Glutamatergic neuron (in vitro differentiated cells): ENCODE measurements around the gene SHB. TPM values are rescaled to one million over a fixed set of nuclear protein-coding genes. Genes with fewer than 3 reads are reported as not detected.

Experiments
- DNase-seq: peaks from one replicate; pipeline ENCODE4 v3.0.0; 2022
- H3K27ac Mint-ChIP-seq: one replicate; pipeline ENCODE4 v1.8.0; 2020; ENCODE audit warnings: mild to moderate bottlenecking, mixed read lengths, inconsistent platforms; ENCODE audit not compliant: unreplicated experiment
- H3K27me3 Mint-ChIP-seq: one replicate; pipeline ENCODE4 v1.8.0; 2020; ENCODE audit warnings: mild to moderate bottlenecking, moderate library complexity, mixed read lengths, inconsistent platforms; ENCODE audit not compliant: unreplicated experiment
- H3K36me3 Mint-ChIP-seq: one replicate; pipeline ENCODE4 v1.8.0; 2020; ENCODE audit warnings: mild to moderate bottlenecking, mixed read lengths, inconsistent platforms; ENCODE audit not compliant: unreplicated experiment
- H3K4me1 Mint-ChIP-seq: one replicate; pipeline ENCODE4 v1.8.0; 2020; ENCODE audit warnings: mild to moderate bottlenecking, low read depth, mixed read lengths, inconsistent platforms; ENCODE audit not compliant: unreplicated experiment
- H3K4me3 Mint-ChIP-seq: one replicate; pipeline ENCODE4 v1.8.0; 2020; ENCODE audit warnings: mild to moderate bottlenecking, mixed read lengths, inconsistent platforms; ENCODE audit not compliant: unreplicated experiment
- H3K9me3 Mint-ChIP-seq: one replicate; pipeline ENCODE4 v1.8.0; 2020; ENCODE audit warnings: mild to moderate bottlenecking, moderate library complexity, mixed read lengths, inconsistent platforms; ENCODE audit not compliant: unreplicated experiment
- CTCF ChIP-seq: fragments of 200-600 bp; sonication (generic); IDR thresholded peaks from one replicate; pipeline ENCODE4 v1.5.0; 2021; ENCODE audit not compliant: partially characterized antibody, unreplicated experiment
- total RNA-seq: library from RNA; stranded (reverse); fragmentation: NEBNext Ultra II Directional; extraction: Animal tissue kit (Norgen Biotek cat#: 25700); gene quantifications from one replicate; pipeline ENCODE4 v1.2.1, GENCODE V29; 2021; ENCODE audit not compliant: unreplicated experiment

SHB gene
- total RNA-seq, 1 donor from 2014 or later = 31.7 TPM

GRCh38 chr9:37870799-37871176, 198.2 kb downstream of the SHB start:
- Mint-ChIP-seq H3K27me3 (no peaks in the 10 kb centered on the region), H3K4me3 (no peak overlapping the region), H3K27ac (no peak overlapping the region), H3K9me3 (peaks cover 1% of the 10 kb centered on the region), H3K4me1 (no peaks in the 10 kb centered on the region), H3K36me3 (no peaks in the 10 kb centered on the region)
- TF ChIP-seq CTCF = no peak
- no peak for DNase-seq

- no peaks in the 10 kb centered on the region for H3K36me3 Mint-ChIP-seq
- H3K27ac Mint-ChIP-seq = no peak overlapping the region
Observed at GRCh38 chr9:37870081-37870798, 198.8 kb downstream of the SHB start.

More at GRCh38 chr9:37870081-37870798, 198.8 kb downstream of the SHB start:
- no peak overlapping the region for H3K4me3 Mint-ChIP-seq
- peaks cover 1% of the 10 kb centered on the region for H3K9me3 Mint-ChIP-seq
- DNase-seq = no peak
- TF ChIP-seq CTCF = no peak
- H3K27me3 Mint-ChIP-seq = no peaks in the 10 kb centered on the region
- no peaks in the 10 kb centered on the region for H3K4me1 Mint-ChIP-seq

Other genes with a start within 250 kb of the SHB start
- 48.6 TPM for gene SLC25A51, start 165.1 kb downstream of the SHB start, total RNA-seq